Spleen (tissue), 7 donors: ENCODE data around the gene C1orf52.

Experiments used
- CTCF ChIP-seq, 11 experiments: fragments of 200-600 bp in 7 of 11; fragments of 450-650 bp in 4 of 11; sonication (generic) in 4 of 11; IDR thresholded peaks in 8 of 11; conservative IDR thresholded peaks in 3 of 11; 1 replicate in 7 of 11; 2 replicates in 4 of 11; pipeline versions ENCODE4 v1.4.0 to v1.8.0; 2016 to 2021; ENCODE audit warnings: antibody characterized with exemption in 11 of 11, inconsistent platforms in 4 of 11, mild to moderate bottlenecking in 1 of 11
- POLR2A ChIP-seq, 3 donors: fragments of 450-650 bp; IDR thresholded peaks; one replicate each; pipeline ENCODE4 v1.5.1; 2017; ENCODE audit warnings: antibody characterized with exemption in 3 of 3, mild to moderate bottlenecking in 1 of 3
- donor health status: DM: no; HTN: no; CAD: no; lungs with moderate emphysema.
- donor health status: DM: no; HTN: no; CAD: no.
- donor health status: DM: no; HTN: no; CAD: no.

- no peak for TF ChIP-seq CTCF (IDR thresholded peaks at IDR 0.05 in 8 of 11, conservative IDR thresholded peaks at IDR 0.05 in 3 of 11)
- no peak for TF ChIP-seq POLR2A (IDR thresholded peaks at IDR 0.05)
These were observed 37.5 kb upstream of the C1orf52 start for GRCh38 chr1:85296980-85297379.
